Neutrophil (primary cell): ENCODE results near the gene DENND1A.

Experiments
- H3K27ac ChIP-seq: fragments of 200-600 bp; sonication (generic); 2 replicates; pipeline ENCODE4 v1.5.1; 2016; ENCODE audit warnings: mild to moderate bottlenecking, moderate library complexity
- H3K27me3 ChIP-seq: fragments of 200-600 bp; sonication (generic); 2 replicates; pipeline ENCODE4 v1.6.0; 2016; ENCODE audit warnings: mild to moderate bottlenecking
- H3K36me3 ChIP-seq: fragments of 200-600 bp; sonication (generic); 2 replicates; pipeline ENCODE4 v1.5.1; 2017
- H3K4me1 ChIP-seq, 2 experiments: fragments of 200-600 bp in 1 of 2; sonication (generic) in 1 of 2; 1 replicate in 1 of 2; 2 replicates in 1 of 2; pipeline versions ENCODE4 v1.5.1 to v1.6.1; 2013 to 2016; ENCODE audit warnings: low read depth in 1 of 2, low read length in 1 of 2, mild to moderate bottlenecking in 1 of 2, moderate library complexity in 1 of 2; ENCODE audit not compliant: control insufficient read depth in 1 of 2, insufficient read depth in 1 of 2
- H3K4me3 ChIP-seq, 2 experiments: fragments of 200-600 bp in 1 of 2; sonication (generic) in 1 of 2; 1 replicate in 1 of 2; 2 replicates in 1 of 2; pipeline ENCODE4 v1.5.1; 2013 to 2016; ENCODE audit warnings: low read depth in 1 of 2, low read length in 1 of 2, mild to moderate bottlenecking in 1 of 2, moderate library complexity in 1 of 2
- H3K9me3 ChIP-seq: fragments of 200-600 bp; sonication (generic); 2 replicates; pipeline ENCODE4 v1.5.1; 2016
- CTCF ChIP-seq: fragments of 200-600 bp; sonication (generic); IDR thresholded peaks from 2 replicates; pipeline ENCODE4 v1.5.1; 2016; ENCODE audit warnings: antibody characterized with exemption

The DENND1A gene

GRCh38 chr9:123717581-123718175 is 212.2 kb downstream of the DENND1A start:
- no peak overlapping the region for H3K27ac ChIP-seq
- no peaks in the 10 kb centered on the region for H3K9me3 ChIP-seq
- H3K27me3 ChIP-seq, result no peaks in the 10 kb centered on the region
- H3K4me1 ChIP-seq, result no peaks in the 10 kb centered on the region
- no peak overlapping the region for H3K4me3 ChIP-seq
- TF ChIP-seq CTCF, result no peak
- H3K36me3 ChIP-seq, result no peaks in the 10 kb centered on the region

- no peaks in the 10 kb centered on the region for H3K4me1 ChIP-seq
- H3K4me3 ChIP-seq, result no peak overlapping the region
- H3K27me3 ChIP-seq, result no peaks in the 10 kb centered on the region
- H3K36me3 ChIP-seq, result no peaks in the 10 kb centered on the region
- TF ChIP-seq CTCF, result no peak
- no peaks in the 10 kb centered on the region for H3K9me3 ChIP-seq
- H3K27ac ChIP-seq, result no peak overlapping the region
These were observed 213.5 kb downstream of the DENND1A start for GRCh38 chr9:123716339-123716945.

- Histone ChIP-seq H3K27me3 (no peaks in the 10 kb centered on the region), H3K9me3 (no peaks in the 10 kb centered on the region), H3K4me3 (no peak overlapping the region), H3K4me1 (no peaks in the 10 kb centered on the region), H3K27ac (no peak overlapping the region), H3K36me3 (no peaks in the 10 kb centered on the region)
- TF ChIP-seq CTCF, result no peak
These were observed 214.7 kb downstream of the DENND1A start for GRCh38 chr9:123715258-123715657.

- no peak overlapping the region for H3K4me3 ChIP-seq
- TF ChIP-seq CTCF, result no peak
- H3K9me3 ChIP-seq, result no peaks in the 10 kb centered on the region
- H3K27me3 ChIP-seq, result no peaks in the 10 kb centered on the region
- H3K27ac ChIP-seq, result no peak overlapping the region
- H3K4me1 ChIP-seq, result no peaks in the 10 kb centered on the region
- H3K36me3 ChIP-seq, result no peaks in the 10 kb centered on the region
These were observed 216.6 kb downstream of the DENND1A start for GRCh38 chr9:123713282-123713681.

- no peaks in the 10 kb centered on the region for H3K36me3 ChIP-seq
- no peak overlapping the region for H3K27ac ChIP-seq
- no peak overlapping the region for H3K4me3 ChIP-seq
- H3K27me3 ChIP-seq, result no peaks in the 10 kb centered on the region
- no peaks in the 10 kb centered on the region for H3K4me1 ChIP-seq
- H3K9me3 ChIP-seq, result no peaks in the 10 kb centered on the region
- TF ChIP-seq CTCF, result no peak
These were observed 217.5 kb downstream of the DENND1A start for GRCh38 chr9:123712399-123712798.
